B cell (primary cell): ENCODE data around the gene HIRIP3. TPM values are rescaled to one million over a fixed set of nuclear protein-coding genes. Genes with fewer than 3 reads are reported as not detected.

Experiments used
- ATAC-seq: fragments of 200-7000 bp; cut with Tn5 transposase; one replicate; pipeline ENCODE4 v1.10.0; 2021; ENCODE audit warnings: low read depth, mild to moderate bottlenecking, moderate number of reproducible peaks, moderate library complexity
- CTCF ChIA-PET: fragments of 350-600 bp; sonication (Branson Sonifier 250); formaldehyde crosslinking; loops from one replicate; lab custom pipeline; 2021; ENCODE audit warnings: antibody characterized with exemption, inconsistent platforms; lab: Charles Lee
- POLR2A ChIA-PET: fragments of 350-600 bp; sonication (Branson Sonifier 250); formaldehyde crosslinking; loops from one replicate; lab custom pipeline; 2021; ENCODE audit warnings: antibody characterized with exemption; lab: Charles Lee
- DNase-seq: peaks from one replicate; pipeline ENCODE4 v3.0.0; 2013
- H2AFZ ChIP-seq: 2 replicates; pipeline ENCODE4 v1.6.1; 2012; ENCODE audit warnings: mild to moderate bottlenecking, low read depth, low read length; ENCODE audit not compliant: insufficient read depth, poor library complexity, severe bottlenecking
- H3K27ac ChIP-seq, 2 donors: 1 replicate in 1 of 2; 2 replicates in 1 of 2; pipeline ENCODE4 v1.5.1; 2012 to 2013; ENCODE audit warnings: low read length in 2 of 2, mild to moderate bottlenecking in 2 of 2, moderate library complexity in 1 of 2
- H3K27me3 ChIP-seq, 4 experiments: fragments of 200-600 bp in 1 of 4; sonication (generic) in 1 of 4; replicated peaks in 1 of 4; 1 replicate in 2 of 4; 2 replicates in 2 of 4; pipeline versions ENCODE4 v1.6.1 to v1.7.0; 2013 to 2016; ENCODE audit warnings: low read length in 3 of 4, mild to moderate bottlenecking in 2 of 4, mixed read lengths in 1 of 4, moderate library complexity in 1 of 4; ENCODE audit not compliant: insufficient read depth in 4 of 4, control insufficient read depth in 3 of 4; ENCODE audit errors: control extremely low read depth in 1 of 4
- H3K36me3 ChIP-seq, 2 experiments: replicated peaks in 1 of 2; 1 replicate in 1 of 2; 2 replicates in 1 of 2; pipeline versions ENCODE4 v1.6.1 to v1.7.1; 2013; ENCODE audit warnings: low read length in 1 of 2; ENCODE audit not compliant: insufficient read depth in 2 of 2, control insufficient read depth in 1 of 2; ENCODE audit errors: control extremely low read depth in 1 of 2, extremely low read depth in 1 of 2
- H3K4me1 ChIP-seq, 2 donors: fragments of 200-600 bp in 1 of 2; sonication (generic) in 1 of 2; 1 replicate in 1 of 2; 2 replicates in 1 of 2; pipeline versions ENCODE4 v1.5.1 to v1.6.1; 2013 to 2017; ENCODE audit warnings: low read length in 2 of 2; ENCODE audit not compliant: control insufficient read depth in 2 of 2, insufficient read depth in 2 of 2
- H3K4me2 ChIP-seq: replicated peaks from 2 replicates; pipeline ENCODE3; 2012; ENCODE audit warnings: mild to moderate bottlenecking, low read depth, low read length; ENCODE audit not compliant: poor library complexity, severe bottlenecking
- H3K4me3 ChIP-seq, 5 experiments: fragments of 200-600 bp in 1 of 5; sonication (generic) in 1 of 5; 1 replicate in 3 of 5; 2 replicates in 2 of 5; pipeline versions ENCODE4 v1.5.1 to v1.7.0; 2011 to 2016; ENCODE audit warnings: low read length in 4 of 5, mild to moderate bottlenecking in 4 of 5, low read depth in 2 of 5, control low read depth in 1 of 5, moderate library complexity in 1 of 5; ENCODE audit not compliant: insufficient read depth in 1 of 5; ENCODE audit errors: control extremely low read depth in 1 of 5, extremely low read depth in 1 of 5
- H3K79me2 ChIP-seq: fragments of 200-600 bp; sonication (generic); one replicate; pipeline ENCODE4 v1.6.0; 2016; ENCODE audit warnings: low read length; ENCODE audit not compliant: control insufficient read depth, insufficient read depth
- H3K9ac ChIP-seq: fragments of 200-600 bp; sonication (generic); 2 replicates; pipeline ENCODE4 v1.6.1; 2017; ENCODE audit warnings: mild to moderate bottlenecking, low read length, moderate library complexity
- H3K9me3 ChIP-seq, 3 donors: one replicate each; pipeline versions ENCODE4 v1.6.1 to v1.7.1; 2013; ENCODE audit warnings: low read length in 2 of 3; ENCODE audit not compliant: control insufficient read depth in 2 of 3, insufficient read depth in 1 of 3; ENCODE audit errors: control extremely low read depth in 1 of 3
- H4K20me1 ChIP-seq: 2 replicates; pipeline ENCODE4 v1.6.0; 2012; ENCODE audit warnings: mild to moderate bottlenecking, low read length; ENCODE audit not compliant: insufficient read depth, control insufficient read depth, poor library complexity, severe bottlenecking
- H3K27ac Mint-ChIP-seq: one replicate; pipeline ENCODE4 v1.8.0; 2021; ENCODE audit warnings: mixed read lengths
- H3K27me3 Mint-ChIP-seq: one replicate; pipeline ENCODE4 v1.8.0; 2021; ENCODE audit warnings: mixed read lengths
- H3K4me1 Mint-ChIP-seq: one replicate; pipeline ENCODE4 v1.8.0; 2021; ENCODE audit warnings: mixed read lengths
- H3K4me3 Mint-ChIP-seq: one replicate; pipeline ENCODE4 v1.8.0; 2021; ENCODE audit warnings: mixed read lengths
- H3K9me3 Mint-ChIP-seq: one replicate; pipeline ENCODE4 v1.8.0; 2022; ENCODE audit warnings: mixed read lengths; ENCODE audit not compliant: insufficient read depth
- EZH2 ChIP-seq: IDR thresholded peaks from 2 replicates; pipeline ENCODE4 v1.6.1; 2012; ENCODE audit warnings: borderline replicate concordance, low read depth, mild to moderate bottlenecking, moderate library complexity, low read length; ENCODE audit not compliant: insufficient read depth, poor library complexity, severe bottlenecking
- WGBS: methylation state at CpG from one replicate; pipeline ENCODE4 v1.1.5; 2013; ENCODE audit warnings: missing lambda C conversion rate; ENCODE audit not compliant: insufficient coverage; 5-methylcytosine and 5-hydroxymethylcytosine counted together
- intact Hi-C: fragments of 100-400 bp; cut with micrococcal nuclease; formaldehyde crosslinking; loops from one replicate; pipeline ENCODE4 v1.10.0; 2022
- polyA plus RNA-seq: library from polyadenylated mRNA; depleted of rRNA; stranded (reverse); fragments of >200 nt; gene quantifications from 2 replicates; pipeline ENCODE4 v1.2.3, GENCODE V29; 2012
- total RNA-seq, 2 donors: library from RNA; stranded (reverse); fragments of 120-200 nt in 1 of 2; gene quantifications; 1 replicate in 1 of 2; 2 replicates in 1 of 2; pipeline versions ENCODE4 v1.2.3 to v1.2.4, GENCODE V29; 2013 to 2022
- TF ChIP-seq, protein P1 (sequence below): fragments of 200-600 bp; IDR thresholded peaks from one replicate; pipeline ENCODE4 v1.8.0; 2022; ENCODE audit warnings: antibody characterized with exemption, mild to moderate bottlenecking

HIRIP3 gene
- total and polyA plus RNA-seq, 2 donors (not counting 1 experiment from before 2014, with no cell fraction given) = 12.2 to 13.9 TPM

DNA sequence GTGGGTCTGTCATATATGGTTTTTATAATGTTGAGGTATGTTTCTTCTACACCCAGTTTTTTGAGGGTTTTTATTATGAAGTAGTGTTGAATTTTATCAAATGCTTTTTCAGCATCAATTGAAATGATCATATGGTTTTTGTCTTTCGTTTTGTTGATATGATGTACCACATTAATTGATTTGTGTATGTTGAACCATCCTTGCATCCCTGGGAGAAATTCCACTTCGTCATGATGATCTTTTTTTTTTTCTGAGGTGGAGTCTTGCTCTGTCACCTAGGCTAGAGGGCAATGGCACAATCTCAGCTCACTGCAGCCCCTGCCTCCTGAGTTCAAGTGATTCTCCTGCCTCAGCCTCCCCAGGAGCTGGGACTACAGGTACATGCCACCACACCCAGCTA is 47.5 kb downstream of the HIRIP3 start:
- intact Hi-C loops = no loop called here
- peaks cover 10% of the 10 kb centered on the region for H3K27me3 Mint-ChIP-seq
- Histone ChIP-seq H3K79me2 (no peaks in the 10 kb centered on the region), H3K27ac (no peak overlapping the region), H4K20me1 (no peaks in the 10 kb centered on the region), H3K4me1 (no peaks in the 10 kb centered on the region), H3K4me3 (no peak overlapping the region), H2AFZ (no peak overlapping the region), H3K36me3 (no peaks in the 10 kb centered on the region), H3K9me3 (peaks cover 0 to 9% (median 0%) of the 10 kb centered on the region in 3 donors), H3K4me2 (no peak overlapping the region), H3K9ac (no peak overlapping the region), H3K27me3 (no peaks in the 10 kb centered on the region)
- H3K27ac Mint-ChIP-seq = no peak overlapping the region
- DNase-seq (no peak), ATAC-seq (no peak)
- TF ChIP-seq, protein P1, sequence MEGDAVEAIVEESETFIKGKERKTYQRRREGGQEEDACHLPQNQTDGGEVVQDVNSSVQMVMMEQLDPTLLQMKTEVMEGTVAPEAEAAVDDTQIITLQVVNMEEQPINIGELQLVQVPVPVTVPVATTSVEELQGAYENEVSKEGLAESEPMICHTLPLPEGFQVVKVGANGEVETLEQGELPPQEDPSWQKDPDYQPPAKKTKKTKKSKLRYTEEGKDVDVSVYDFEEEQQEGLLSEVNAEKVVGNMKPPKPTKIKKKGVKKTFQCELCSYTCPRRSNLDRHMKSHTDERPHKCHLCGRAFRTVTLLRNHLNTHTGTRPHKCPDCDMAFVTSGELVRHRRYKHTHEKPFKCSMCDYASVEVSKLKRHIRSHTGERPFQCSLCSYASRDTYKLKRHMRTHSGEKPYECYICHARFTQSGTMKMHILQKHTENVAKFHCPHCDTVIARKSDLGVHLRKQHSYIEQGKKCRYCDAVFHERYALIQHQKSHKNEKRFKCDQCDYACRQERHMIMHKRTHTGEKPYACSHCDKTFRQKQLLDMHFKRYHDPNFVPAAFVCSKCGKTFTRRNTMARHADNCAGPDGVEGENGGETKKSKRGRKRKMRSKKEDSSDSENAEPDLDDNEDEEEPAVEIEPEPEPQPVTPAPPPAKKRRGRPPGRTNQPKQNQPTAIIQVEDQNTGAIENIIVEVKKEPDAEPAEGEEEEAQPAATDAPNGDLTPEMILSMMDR = no peak
- no peak for TF ChIP-seq EZH2
- no peak overlapping the region for H3K4me3 Mint-ChIP-seq
- H3K4me1 Mint-ChIP-seq = no peaks in the 10 kb centered on the region
- peaks cover 5% of the 10 kb centered on the region for H3K9me3 Mint-ChIP-seq
- 100% methylated on average over 2 of the region's 2 CpGs for WGBS
- CTCF ChIA-PET = interaction anchor here (0.7 kb wide), 2 partner anchors 92 to 231 kb away, joined by 5 to 8 read pairs; no protein-coding TSS in a partner anchor
- POLR2A ChIA-PET = no interaction called here

DNA sequence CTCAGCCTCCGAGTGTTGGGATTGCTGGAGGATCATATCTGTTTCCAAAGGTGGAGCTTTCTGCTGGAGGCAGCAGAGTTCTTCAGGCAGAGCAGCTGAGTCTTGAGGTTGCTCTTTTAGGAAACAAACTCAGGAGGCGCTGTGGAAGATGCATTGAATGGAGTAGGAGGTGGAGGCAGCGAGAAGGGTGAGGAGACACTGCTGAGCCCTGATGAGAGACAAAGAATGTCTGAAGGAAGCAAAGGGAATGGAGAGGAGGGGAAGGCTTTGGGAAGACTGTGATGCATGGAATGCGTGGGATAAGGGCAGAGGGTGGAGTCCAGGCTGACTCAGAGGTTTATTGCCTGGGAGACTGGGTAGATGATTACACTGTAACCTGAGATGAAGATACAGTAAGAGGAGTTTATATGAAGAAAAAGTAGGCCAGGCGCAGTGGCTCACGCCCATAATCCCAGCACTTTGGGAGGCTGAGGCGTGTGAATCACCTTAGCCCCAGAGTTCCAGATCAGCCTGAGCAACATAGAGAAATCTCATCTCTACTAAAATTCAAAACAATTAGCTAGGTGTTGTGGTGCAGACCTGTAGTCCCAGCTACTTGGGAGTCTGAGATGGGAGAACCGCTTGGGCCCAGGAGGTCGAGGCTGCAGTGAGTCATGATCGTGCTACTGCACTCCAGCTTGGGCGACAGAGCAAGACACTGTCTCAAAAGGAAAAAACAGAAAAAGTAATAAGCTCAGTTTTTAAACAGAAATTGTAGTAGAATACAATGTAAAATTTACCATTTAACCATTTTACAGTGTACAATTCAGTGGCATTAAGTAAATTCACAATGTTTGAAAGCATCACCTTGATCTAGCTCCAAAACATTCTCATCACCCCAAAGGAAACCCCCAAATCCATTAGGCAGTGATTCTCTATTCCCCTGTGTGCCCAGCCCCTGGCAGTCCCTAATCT is 51.3 kb downstream of the HIRIP3 start:
- H3K9ac ChIP-seq = no peak overlapping the region
- CTCF ChIA-PET = no interaction called here
- intact Hi-C loops = no loop called here
- no peak overlapping the region for H3K27ac Mint-ChIP-seq
- H3K27me3 ChIP-seq = peaks cover 0 to 18% (median 6%) of the 10 kb centered on the region in 4 experiments
- 93% methylated on average over 8 of the region's 11 CpGs for WGBS
- no peak overlapping the region for H3K4me3 ChIP-seq
- peaks cover 0 to 4% (median 4%) of the 10 kb centered on the region in 3 donors for H3K9me3 ChIP-seq
- no peaks in the 10 kb centered on the region for H3K79me2 ChIP-seq
- TF ChIP-seq, protein P1 = no peak
- no peak for TF ChIP-seq EZH2
- no peak overlapping the region for H3K27ac ChIP-seq
- H3K9me3 Mint-ChIP-seq = peaks cover 3% of the 10 kb centered on the region
- H3K4me1 ChIP-seq = no peaks in the 10 kb centered on the region
- no peak overlapping the region for H2AFZ ChIP-seq
- no peaks in the 10 kb centered on the region for H4K20me1 ChIP-seq
- ATAC-seq (no peak), DNase-seq (no peak)
- H3K4me3 Mint-ChIP-seq = no peak overlapping the region
- H3K36me3 ChIP-seq = no peaks in the 10 kb centered on the region
- H3K27me3 Mint-ChIP-seq = peaks cover 15% of the 10 kb centered on the region
- POLR2A ChIA-PET = no interaction called here
- no peak overlapping the region for H3K4me2 ChIP-seq
- H3K4me1 Mint-ChIP-seq = no peaks in the 10 kb centered on the region
